ENCODE results near the gene EVA1B. TPM values are rescaled to one million over a fixed set of nuclear protein-coding genes. Genes with fewer than 3 reads are reported as not detected.

EVA1B gene
- total RNA-seq, 1 experiment from 2014 or later = 12.4 TPM

DNA sequence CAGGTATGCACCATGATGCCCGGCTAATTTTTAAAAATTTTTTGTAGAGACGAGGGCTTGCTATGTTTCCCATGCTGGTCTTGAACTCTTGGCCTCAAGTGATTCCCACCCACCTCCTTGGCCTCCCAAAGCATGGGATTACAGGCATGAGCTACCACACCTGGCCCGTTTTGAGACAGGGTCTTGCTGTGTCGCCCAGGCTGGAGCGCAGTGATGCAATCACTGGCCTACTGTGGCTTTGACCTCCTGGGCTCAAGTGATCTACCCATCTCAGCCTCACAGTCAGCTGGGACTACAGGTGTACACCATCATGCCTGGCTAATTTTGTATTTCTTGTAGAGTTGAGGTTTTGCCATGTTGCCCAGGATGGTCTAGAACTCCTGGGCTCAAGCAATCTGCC lies 24.8 kb downstream of the EVA1B start:
- Histone ChIP-seq H3K27me3 (ENCODE audit: insufficient read depth, low read depth) (no peaks in the 10 kb centered on the region), H3K79me2 (ENCODE audit: low read depth) (peaks cover 19% of the 10 kb centered on the region), H3K4me1 (replicated peaks; ENCODE audit: insufficient read depth) (peaks cover 26% of the 10 kb centered on the region), H3K9me2 (ENCODE audit: insufficient read depth) (no peaks in the 10 kb centered on the region), H3K4me3 (no peak overlapping the region), H3F3A (ENCODE audit: insufficient read depth, low read depth) (peaks cover 74% of the 10 kb centered on the region), H4K20me1 (ENCODE audit: insufficient read depth) (no peaks in the 10 kb centered on the region), H3K9me3 (ENCODE audit: insufficient read depth, low read depth) (no peaks in the 10 kb centered on the region), H3K36me3 (ENCODE audit: low read depth) (peaks cover 42% of the 10 kb centered on the region), H3K27ac (peak overlapping the region; percentile 89), H3K4me2 (no peak overlapping the region), H2AFZ (no peak overlapping the region)
- no peak for DNase-seq
- TF ChIP-seq CTCF (conservative IDR thresholded peaks at IDR 0.05) (no peak), EZH2 (IDR thresholded peaks at IDR 0.05; ENCODE audit: low read depth) (no peak)
- ChIA-PET CTCF (interaction anchor here (0.5 to 0.6 kb wide), 2 partner anchors 85 to 169 kb away, joined by 3 to 4 read pairs; no protein-coding TSS in a partner anchor), POLR2A (ENCODE audit: unreplicated experiment) (no interaction called here)
- BruUV-seq (replicated peaks) = no TSS peak
- intact Hi-C loops (cut with micrococcal nuclease; ENCODE audit: unreplicated experiment) = no loop called here

- H4K20me1 ChIP-seq (ENCODE audit: insufficient read depth) = 0 out of 2 replicates have a peak, but pooled peaks cover 3% of the 10 kb centered on the region
- no peak overlapping the region for H3K4me3 ChIP-seq
- peak overlapping the region; percentile 57 for H3K27ac ChIP-seq
- CTCF ChIA-PET = no interaction called here
- H3F3A ChIP-seq (ENCODE audit: insufficient read depth, low read depth) = peaks cover 78% of the 10 kb centered on the region
- no peaks in the 10 kb centered on the region for H3K27me3 ChIP-seq (ENCODE audit: insufficient read depth, low read depth)
- H3K9me3 ChIP-seq (ENCODE audit: insufficient read depth, low read depth) = no peaks in the 10 kb centered on the region
- POLR2A ChIA-PET (ENCODE audit: unreplicated experiment) = no interaction called here
- no peak overlapping the region for H2AFZ ChIP-seq
- H3K4me1 ChIP-seq (replicated peaks; ENCODE audit: insufficient read depth) = peaks cover 26% of the 10 kb centered on the region
- DNase-seq = peak in 1 of 2 experiments; percentile 66
- H3K9me2 ChIP-seq (ENCODE audit: insufficient read depth) = no peaks in the 10 kb centered on the region
- peaks cover 35% of the 10 kb centered on the region for H3K36me3 ChIP-seq (ENCODE audit: low read depth)
- no TSS peak for BruUV-seq (replicated peaks)
- TF ChIP-seq EZH2 (IDR thresholded peaks at IDR 0.05; ENCODE audit: low read depth) (no peak), CTCF (conservative IDR thresholded peaks at IDR 0.05) (no peak)
- no peak overlapping the region for H3K4me2 ChIP-seq
- peaks cover 12% of the 10 kb centered on the region for H3K79me2 ChIP-seq (ENCODE audit: low read depth)
- intact Hi-C loops (cut with micrococcal nuclease; ENCODE audit: unreplicated experiment) = no loop called here
Observed at GRCh38 chr1:36297062-36297461, 26.4 kb downstream of the EVA1B start.

DNA sequence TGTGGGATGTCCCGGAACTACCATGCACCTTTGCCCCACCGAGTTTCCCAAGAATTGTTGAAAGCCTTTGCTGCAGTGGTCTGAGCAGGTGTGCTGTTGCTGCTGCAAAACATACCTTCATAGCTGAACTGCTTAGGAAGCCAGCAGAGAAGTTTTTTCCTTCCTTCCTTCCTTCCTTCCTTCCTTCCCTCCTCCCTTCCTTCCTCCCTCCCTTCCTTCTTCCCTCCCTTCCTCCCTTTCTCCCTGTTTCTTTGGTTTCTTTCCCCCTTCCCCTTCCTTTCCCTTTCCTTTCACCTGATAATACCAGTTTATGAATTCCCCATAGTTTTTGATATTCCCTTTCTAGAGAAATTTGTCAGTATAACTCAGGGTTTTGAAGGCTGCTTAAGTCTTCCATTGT lies 28.1 kb downstream of the EVA1B start:
- H3K27me3 ChIP-seq (ENCODE audit: insufficient read depth, low read depth) = no peaks in the 10 kb centered on the region
- no peak for DNase-seq
- no peak overlapping the region for H3K4me2 ChIP-seq
- no TSS peak for BruUV-seq (replicated peaks)
- no peak overlapping the region for H2AFZ ChIP-seq
- H3K9me3 ChIP-seq (ENCODE audit: insufficient read depth, low read depth) = no peaks in the 10 kb centered on the region
- 0 out of 2 replicates have a peak overlapping the region, but pooled peaks have one; percentile 21 for H3K27ac ChIP-seq
- no peaks in the 10 kb centered on the region for H3K9me2 ChIP-seq (ENCODE audit: insufficient read depth)
- H3K4me3 ChIP-seq = no peak overlapping the region
- ChIA-PET POLR2A (ENCODE audit: unreplicated experiment) (interaction anchor here (0.7 kb wide), 1 partner anchor 102 kb away, joined by 5 read pairs; no protein-coding TSS in a partner anchor), CTCF (no interaction called here)
- intact Hi-C loops (cut with micrococcal nuclease; ENCODE audit: unreplicated experiment) = no loop called here
- 0 out of 2 replicates have a peak, but pooled peaks cover 6% of the 10 kb centered on the region for H4K20me1 ChIP-seq (ENCODE audit: insufficient read depth)
- peaks cover 31% of the 10 kb centered on the region for H3K36me3 ChIP-seq (ENCODE audit: low read depth)
- no peaks in the 10 kb centered on the region for H3K79me2 ChIP-seq (ENCODE audit: low read depth)
- peaks cover 78% of the 10 kb centered on the region for H3F3A ChIP-seq (ENCODE audit: insufficient read depth, low read depth)
- TF ChIP-seq EZH2 (IDR thresholded peaks at IDR 0.05; ENCODE audit: low read depth) (no peak), CTCF (conservative IDR thresholded peaks at IDR 0.05) (no peak)
- peaks cover 14% of the 10 kb centered on the region for H3K4me1 ChIP-seq (replicated peaks; ENCODE audit: insufficient read depth)
